ENCODE data around the gene PTPRU. TPM values are rescaled to one million over a fixed set of nuclear protein-coding genes. Genes with fewer than 3 reads are reported as not detected.

PTPRU gene
- total RNA-seq, 2 experiments from 2014 or later = 0.16 to 0.56 TPM

- intact Hi-C loops (cut with DNase I, micrococcal nuclease) = no loop called here
- TF ChIP-seq CTCF (IDR thresholded peaks at IDR 0.05) = no peak
- Histone ChIP-seq H3K4me1 (ENCODE audit: insufficient read depth, low read length) (no peaks in the 10 kb centered on the region), H3K27me3 (ENCODE audit: control insufficient read depth in 1 of 2, insufficient read depth in 2 of 2, low read length in 2 of 2) (peaks cover 4 to 9% of the 10 kb centered on the region in 2 experiments), H3K9me3 (ENCODE audit: control insufficient read depth in 1 of 2, insufficient read depth in 1 of 2, low read length in 2 of 2) (peaks cover 0 to 5% of the 10 kb centered on the region in 2 experiments), H3K36me3 (ENCODE audit: insufficient read depth, low read length) (no peaks in the 10 kb centered on the region), H3K27ac (ENCODE audit: low read depth in 1 of 2, low read length in 2 of 2) (no peak overlapping the region), H3K4me3 (ENCODE audit: low read length) (no peak overlapping the region)
- peaks cover 34% of the 10 kb centered on the region for H3K27me3 Mint-ChIP-seq
- ChIA-PET POLR2A (no interaction called here), CTCF (no interaction called here)
- H3K27ac Mint-ChIP-seq = no peak overlapping the region
- H3K4me3 Mint-ChIP-seq = no peak overlapping the region
- H3K36me3 Mint-ChIP-seq (ENCODE audit: low read depth) = no peaks in the 10 kb centered on the region
- no peak for ATAC-seq (ENCODE audit: poor library complexity)
- H3K9me3 Mint-ChIP-seq = no peaks in the 10 kb centered on the region
- DNase-seq = no peak
- H3K4me1 Mint-ChIP-seq (ENCODE audit: low read depth) = no peaks in the 10 kb centered on the region
These were observed 126.4 kb downstream of the PTPRU start for GRCh38 chr1:29362764-29363163.

- H3K9me3 ChIP-seq (ENCODE audit: control insufficient read depth in 1 of 2, insufficient read depth in 1 of 2, low read length in 2 of 2) = peaks cover 0 to 5% of the 10 kb centered on the region in 2 experiments
- Mint-ChIP-seq H3K4me3 (no peak overlapping the region), H3K36me3 (ENCODE audit: low read depth) (no peaks in the 10 kb centered on the region), H3K27me3 (peaks cover 42% of the 10 kb centered on the region), H3K27ac (no peak overlapping the region), H3K9me3 (no peaks in the 10 kb centered on the region), H3K4me1 (ENCODE audit: low read depth) (no peaks in the 10 kb centered on the region)
- H3K4me1 ChIP-seq (ENCODE audit: insufficient read depth, low read length) = no peaks in the 10 kb centered on the region
- no peak overlapping the region for H3K4me3 ChIP-seq (ENCODE audit: low read length)
- H3K36me3 ChIP-seq (ENCODE audit: insufficient read depth, low read length) = no peaks in the 10 kb centered on the region
- TF ChIP-seq CTCF (IDR thresholded peaks at IDR 0.05) = no peak
- H3K27ac ChIP-seq (ENCODE audit: low read depth in 1 of 2, low read length in 2 of 2) = no peak overlapping the region
- peaks cover 4 to 9% of the 10 kb centered on the region in 2 experiments for H3K27me3 ChIP-seq (ENCODE audit: control insufficient read depth in 1 of 2, insufficient read depth in 2 of 2, low read length in 2 of 2)
- no peak for ATAC-seq (ENCODE audit: poor library complexity)
- POLR2A ChIA-PET = no interaction called here
- intact Hi-C loops (cut with DNase I, micrococcal nuclease) = no loop called here
- CTCF ChIA-PET = no interaction called here
- DNase-seq = no peak
These were observed 127.2 kb downstream of the PTPRU start for GRCh38 chr1:29363536-29363935.

- DNase-seq = no peak
- intact Hi-C loops (cut with DNase I, micrococcal nuclease) = no loop called here
- POLR2A ChIA-PET = no interaction called here
These were observed 127.9 kb downstream of the PTPRU start for GRCh38 chr1:29364101-29364678.

More at GRCh38 chr1:29364101-29364678, 127.9 kb downstream of the PTPRU start:
- CTCF ChIA-PET = no interaction called here
- TF ChIP-seq CTCF (IDR thresholded peaks at IDR 0.05) = no peak
- Mint-ChIP-seq H3K4me1 (ENCODE audit: low read depth) (no peaks in the 10 kb centered on the region), H3K27me3 (peaks cover 46% of the 10 kb centered on the region), H3K9me3 (no peaks in the 10 kb centered on the region), H3K27ac (no peak overlapping the region), H3K4me3 (no peak overlapping the region), H3K36me3 (ENCODE audit: low read depth) (no peaks in the 10 kb centered on the region)
- Histone ChIP-seq H3K9me3 (ENCODE audit: control insufficient read depth in 1 of 2, insufficient read depth in 1 of 2, low read length in 2 of 2) (peaks cover 0 to 5% of the 10 kb centered on the region in 2 experiments), H3K27me3 (ENCODE audit: control insufficient read depth in 1 of 2, insufficient read depth in 2 of 2, low read length in 2 of 2) (peaks cover 4 to 9% of the 10 kb centered on the region in 2 experiments), H3K36me3 (ENCODE audit: insufficient read depth, low read length) (no peaks in the 10 kb centered on the region), H3K4me3 (ENCODE audit: low read length) (no peak overlapping the region), H3K27ac (ENCODE audit: low read depth in 1 of 2, low read length in 2 of 2) (no peak overlapping the region), H3K4me1 (ENCODE audit: insufficient read depth, low read length) (no peaks in the 10 kb centered on the region)
- no peak for ATAC-seq (ENCODE audit: poor library complexity)

Measured in CD4-positive, alpha-beta T cell (primary cell).